ENCODE data around the gene XYLT1.
A peak's percentile ranks its signal among the peaks of the same experiment; 100 is the strongest.

XYLT1 gene

GRCh38 chr16:17103216-17103615 lies 367.5 kb downstream of the XYLT1 start:
- Histone ChIP-seq H3K36me3 (ENCODE audit: insufficient read depth, low read length) (no peaks in the 10 kb centered on the region), H3K9ac (ENCODE audit: low read depth, low read length) (no peak overlapping the region), H3K4me1 (ENCODE audit: insufficient read depth, low read length) (peaks cover 25% of the 10 kb centered on the region), H3K9me3 (ENCODE audit: control insufficient read depth, insufficient read depth, low read length) (no peaks in the 10 kb centered on the region)

GRCh38 chr16:17101646-17102045 lies 369.1 kb downstream of the XYLT1 start:
- Histone ChIP-seq H3K9ac (ENCODE audit: low read depth, low read length) (no peak overlapping the region), H3K9me3 (ENCODE audit: control insufficient read depth, insufficient read depth, low read length) (no peaks in the 10 kb centered on the region), H3K4me1 (ENCODE audit: insufficient read depth, low read length) (peaks cover 19% of the 10 kb centered on the region), H3K36me3 (ENCODE audit: insufficient read depth, low read length) (no peaks in the 10 kb centered on the region)

GRCh38 chr16:17098685-17099084 lies 372.1 kb downstream of the XYLT1 start:
- Histone ChIP-seq H3K9ac (ENCODE audit: low read depth, low read length) (no peak overlapping the region), H3K36me3 (ENCODE audit: insufficient read depth, low read length) (no peaks in the 10 kb centered on the region), H3K4me1 (ENCODE audit: insufficient read depth, low read length) (no peaks in the 10 kb centered on the region), H3K9me3 (ENCODE audit: control insufficient read depth, insufficient read depth, low read length) (no peaks in the 10 kb centered on the region)

GRCh38 chr16:17084130-17084529 lies 386.6 kb downstream of the XYLT1 start:
- H3K9me3 ChIP-seq (ENCODE audit: control insufficient read depth, insufficient read depth, low read length), result no peaks in the 10 kb centered on the region
- no peaks in the 10 kb centered on the region for H3K36me3 ChIP-seq (ENCODE audit: insufficient read depth, low read length)
- no peak overlapping the region for H3K9ac ChIP-seq (ENCODE audit: low read depth, low read length)
- H3K4me1 ChIP-seq (ENCODE audit: insufficient read depth, low read length), result peaks cover 36% of the 10 kb centered on the region

GRCh38 chr16:17083628-17084027 lies 387.1 kb downstream of the XYLT1 start:
- peaks cover 37% of the 10 kb centered on the region for H3K4me1 ChIP-seq (ENCODE audit: insufficient read depth, low read length)

GRCh38 chr16:17082095-17082882 lies 388.5 kb downstream of the XYLT1 start:
- Histone ChIP-seq H3K9me3 (ENCODE audit: control insufficient read depth, insufficient read depth, low read length) (no peaks in the 10 kb centered on the region), H3K9ac (ENCODE audit: low read depth, low read length) (no peak overlapping the region), H3K36me3 (ENCODE audit: insufficient read depth, low read length) (no peaks in the 10 kb centered on the region), H3K4me1 (ENCODE audit: insufficient read depth, low read length) (peaks cover 42% of the 10 kb centered on the region)

More at GRCh38 chr16:17083628-17084027, 387.1 kb downstream of the XYLT1 start:
- Histone ChIP-seq H3K9ac (ENCODE audit: low read depth, low read length) (no peak overlapping the region), H3K36me3 (ENCODE audit: insufficient read depth, low read length) (no peaks in the 10 kb centered on the region), H3K9me3 (ENCODE audit: control insufficient read depth, insufficient read depth, low read length) (no peaks in the 10 kb centered on the region)

- H3K4me1 ChIP-seq (ENCODE audit: insufficient read depth, low read length), result peaks cover 37% of the 10 kb centered on the region
- no peaks in the 10 kb centered on the region for H3K9me3 ChIP-seq (ENCODE audit: control insufficient read depth, insufficient read depth, low read length)
- H3K9ac ChIP-seq (ENCODE audit: low read depth, low read length), result no peak overlapping the region
- H3K36me3 ChIP-seq (ENCODE audit: insufficient read depth, low read length), result no peaks in the 10 kb centered on the region
Observed at GRCh38 chr16:17080105-17080504, 390.7 kb downstream of the XYLT1 start.

- H3K9ac ChIP-seq (ENCODE audit: low read depth, low read length), result no peak overlapping the region
Observed at GRCh38 chr16:17078931-17079631, 391.7 kb downstream of the XYLT1 start.

GRCh38 chr16:17076818-17077498 lies 393.8 kb downstream of the XYLT1 start:
- Histone ChIP-seq H3K9ac (ENCODE audit: low read depth, low read length) (no peak overlapping the region), H3K4me1 (ENCODE audit: insufficient read depth, low read length) (peaks cover 18% of the 10 kb centered on the region), H3K36me3 (ENCODE audit: insufficient read depth, low read length) (no peaks in the 10 kb centered on the region; the same call in 1 of the 2 replicates), H3K9me3 (ENCODE audit: control insufficient read depth, insufficient read depth, low read length) (no peaks in the 10 kb centered on the region)

More at GRCh38 chr16:17078931-17079631, 391.7 kb downstream of the XYLT1 start:
- H3K9me3 ChIP-seq (ENCODE audit: control insufficient read depth, insufficient read depth, low read length), result no peaks in the 10 kb centered on the region
- H3K36me3 ChIP-seq (ENCODE audit: insufficient read depth, low read length), result no peaks in the 10 kb centered on the region
- H3K4me1 ChIP-seq (ENCODE audit: insufficient read depth, low read length), result peaks cover 31% of the 10 kb centered on the region

- Histone ChIP-seq H3K36me3 (ENCODE audit: insufficient read depth, low read length) (no peaks in the 10 kb centered on the region; the same call in 1 of the 2 replicates), H3K4me1 (ENCODE audit: insufficient read depth, low read length) (peaks cover 16% of the 10 kb centered on the region), H3K9me3 (ENCODE audit: control insufficient read depth, insufficient read depth, low read length) (no peaks in the 10 kb centered on the region), H3K9ac (ENCODE audit: low read depth, low read length) (no peak overlapping the region)
Observed at GRCh38 chr16:17076092-17076754, 394.5 kb downstream of the XYLT1 start.

GRCh38 chr16:17072104-17072503 lies 398.7 kb downstream of the XYLT1 start:
- H3K4me1 ChIP-seq (ENCODE audit: insufficient read depth, low read length), result peaks cover 11% of the 10 kb centered on the region; the same call in 1 of the 2 replicates
- H3K36me3 ChIP-seq (ENCODE audit: insufficient read depth, low read length), result no peaks in the 10 kb centered on the region; the same call in 1 of the 2 replicates
- H3K9ac ChIP-seq (ENCODE audit: low read depth, low read length), result no peak overlapping the region
- H3K9me3 ChIP-seq (ENCODE audit: control insufficient read depth, insufficient read depth, low read length), result no peaks in the 10 kb centered on the region

- H3K36me3 ChIP-seq (ENCODE audit: insufficient read depth, low read length), result no peaks in the 10 kb centered on the region; the same call in 1 of the 2 replicates
- peak overlapping the region; percentile 29; the same call in 1 of the 2 replicates for H3K9ac ChIP-seq (ENCODE audit: low read depth, low read length)
- peaks cover 11% of the 10 kb centered on the region; the same call in 1 of the 2 replicates for H3K4me1 ChIP-seq (ENCODE audit: insufficient read depth, low read length)
- no peaks in the 10 kb centered on the region for H3K9me3 ChIP-seq (ENCODE audit: control insufficient read depth, insufficient read depth, low read length)
Observed at GRCh38 chr16:17070882-17071592, 399.7 kb downstream of the XYLT1 start.

- H3K9me3 ChIP-seq (ENCODE audit: control insufficient read depth, insufficient read depth, low read length), result no peaks in the 10 kb centered on the region
- H3K36me3 ChIP-seq (ENCODE audit: insufficient read depth, low read length), result no peaks in the 10 kb centered on the region; the same call in 1 of the 2 replicates
- H3K4me1 ChIP-seq (ENCODE audit: insufficient read depth, low read length), result peaks cover 11% of the 10 kb centered on the region; the same call in 1 of the 2 replicates
- no peak overlapping the region for H3K9ac ChIP-seq (ENCODE audit: low read depth, low read length)
Observed at GRCh38 chr16:17069681-17070080, 401.1 kb downstream of the XYLT1 start.
